Limb (tissue), 2 donors: ENCODE results near the gene INSL3.

Experiments used
- DNase-seq, 2 donors: peaks; one replicate each; pipeline ENCODE4 v3.0.0-alpha.2; 2016; ENCODE audit errors: extremely low spot score in 2 of 2

INSL3 gene

DNA sequence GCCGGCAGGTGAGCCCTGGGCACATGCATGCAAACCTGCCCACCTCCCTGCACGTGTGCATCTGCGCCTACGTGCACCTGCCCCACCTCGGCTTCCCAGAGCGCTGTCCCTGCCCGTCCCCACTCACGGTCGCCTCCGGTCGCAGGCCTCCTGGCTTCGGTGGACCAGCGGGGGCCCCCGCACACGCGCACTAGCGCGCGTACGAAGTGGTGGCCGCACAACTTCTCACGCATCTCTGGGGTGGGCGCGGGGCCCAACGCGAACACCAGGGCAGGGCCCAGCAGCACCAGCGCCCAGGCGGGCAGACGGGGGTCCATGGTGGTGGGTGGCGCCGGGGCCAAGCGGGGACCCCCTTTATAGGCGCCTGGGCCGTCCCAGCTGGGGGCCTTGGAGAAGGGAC, at the start of gene INSL3:
Gene INSL3, minus strand, starts transcription at position 330 of the 400 bp plus-strand sequence. Its CDS starts 13 bp downstream, at position 317.
- no peak for DNase-seq

DNA sequence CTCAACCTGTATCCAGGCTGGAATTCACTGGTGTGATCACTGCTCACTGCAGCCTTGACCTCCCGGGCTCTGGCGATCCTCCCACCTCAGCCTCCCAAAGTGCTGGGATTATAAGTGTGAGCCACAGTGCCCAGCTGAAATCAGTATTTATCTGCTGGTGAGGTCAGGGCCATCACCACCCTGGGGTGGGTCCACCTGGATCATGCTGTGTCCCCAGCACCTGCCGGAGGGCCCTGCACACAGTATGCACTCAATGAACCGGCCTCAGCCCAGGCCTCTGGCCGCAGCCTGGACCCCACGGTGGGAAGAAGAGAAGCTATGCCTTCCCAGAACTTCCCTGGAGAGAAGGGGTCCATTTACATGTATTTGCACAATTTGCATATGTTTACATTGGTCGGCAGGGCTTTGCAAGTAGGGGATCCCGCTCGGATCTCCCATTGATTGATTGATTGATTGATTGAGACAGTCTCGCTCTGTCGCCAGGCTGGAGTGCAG, 47.8 kb upstream of the INSL3 start:
- no peak for DNase-seq

DNA sequence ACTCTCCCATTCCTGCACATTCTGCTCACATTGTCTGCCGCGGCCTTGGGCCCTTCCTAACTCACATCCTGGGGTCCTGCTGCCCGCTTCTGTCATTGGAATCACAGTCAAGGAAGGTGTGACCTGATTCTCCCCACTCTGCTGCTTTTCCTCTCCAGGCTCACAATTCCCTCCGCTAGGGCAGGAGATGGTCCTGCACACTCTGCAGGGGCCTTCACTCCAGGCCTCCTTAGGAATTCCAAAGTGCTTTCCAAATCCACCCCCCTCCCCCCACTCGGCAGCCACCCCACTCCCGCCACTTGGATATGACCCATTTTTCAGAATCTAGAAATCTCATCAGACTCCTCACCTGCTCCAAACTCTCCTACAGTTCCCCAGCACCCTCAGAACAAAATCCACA, 47.4 kb upstream of the INSL3 start:
- DNase-seq, result no peak

- no peak for DNase-seq
These were observed 45.7 kb upstream of the INSL3 start for GRCh38 chr19:17866964-17867486.

- DNase-seq, result no peak
These were observed 45.1 kb upstream of the INSL3 start for GRCh38 chr19:17866312-17866963.

- DNase-seq, result no peak
These were observed 44.3 kb upstream of the INSL3 start for GRCh38 chr19:17865364-17866311.

DNA sequence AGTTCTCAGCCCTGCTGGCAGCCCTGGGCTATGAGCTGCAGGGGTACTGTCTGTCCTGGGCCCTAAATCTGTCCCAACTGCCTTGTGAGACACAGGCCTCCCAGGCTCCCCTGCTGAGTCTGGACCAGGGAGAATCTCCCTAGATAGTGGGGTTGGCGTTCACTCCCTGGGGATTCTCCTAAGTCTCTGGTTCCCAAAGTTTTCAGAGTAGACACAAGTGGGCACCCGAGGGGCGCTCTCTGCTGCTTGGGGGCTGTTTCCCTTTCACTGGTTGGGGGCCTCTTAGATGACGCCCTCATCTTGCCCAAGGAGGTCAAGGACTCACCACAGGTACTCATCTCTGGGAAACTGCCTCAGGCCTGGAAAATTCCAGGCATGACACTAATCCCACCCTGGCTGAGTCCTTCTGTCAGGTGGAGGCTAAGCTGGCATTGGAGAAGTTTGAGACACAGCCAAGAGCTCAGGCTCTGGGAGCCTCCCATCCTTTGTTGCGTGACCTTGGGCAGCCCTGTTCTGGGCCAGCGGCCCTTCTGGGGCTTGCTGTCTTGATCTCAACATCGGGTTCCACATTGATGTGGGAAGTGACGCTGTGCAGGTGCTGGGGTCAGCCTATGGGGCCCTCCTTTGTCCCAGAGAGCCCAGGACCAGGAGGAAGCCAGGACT, 42.3 kb upstream of the INSL3 start:
- DNase-seq, result no peak

DNA sequence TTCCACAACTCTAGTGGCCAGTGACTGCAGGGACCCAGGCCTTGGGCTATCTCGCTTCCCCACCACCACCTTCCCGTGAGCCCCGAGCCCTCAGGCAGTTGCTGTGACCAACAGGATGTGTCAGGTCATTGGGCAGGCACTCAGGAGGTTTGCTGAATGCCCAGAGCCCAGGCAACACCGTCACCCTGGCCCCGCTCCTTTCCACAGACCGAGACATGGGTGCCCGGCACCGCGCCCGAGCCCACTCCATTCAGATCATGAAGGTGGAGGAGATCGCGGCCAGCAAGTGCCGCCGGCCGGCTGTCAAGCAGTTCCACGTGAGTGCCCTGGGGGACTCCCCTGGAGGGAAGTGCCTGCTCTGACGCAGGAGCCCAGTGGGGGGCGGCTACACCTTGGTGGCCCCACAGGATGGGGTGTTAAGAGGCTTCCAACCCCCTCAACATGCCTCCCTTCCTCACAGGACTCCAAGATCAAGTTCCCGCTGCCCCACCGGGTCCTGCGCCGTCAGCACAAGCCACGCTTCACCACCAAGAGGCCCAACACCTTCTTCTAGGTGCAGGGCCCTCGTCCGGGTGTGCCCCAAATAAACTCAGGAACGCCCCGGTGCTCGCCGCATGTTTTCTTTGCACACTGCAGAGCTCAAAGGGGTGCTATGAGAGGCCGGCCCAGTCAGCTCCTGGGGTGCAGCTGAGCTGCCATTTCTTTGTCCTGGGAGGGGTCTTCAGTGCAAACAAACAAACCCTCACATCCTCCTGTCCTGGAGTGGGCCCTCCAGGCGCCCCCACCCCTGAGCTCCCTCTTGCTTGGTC, 41.6 kb upstream of the INSL3 start:
- DNase-seq, result no peak

GRCh38 chr19:17861542-17862402, 40.5 kb upstream of the INSL3 start:
- DNase-seq, result no peak

- DNase-seq, result no peak
These were observed 39.7 kb upstream of the INSL3 start for GRCh38 chr19:17860993-17861360.

- DNase-seq, result no peak
These were observed 39.1 kb upstream of the INSL3 start for GRCh38 chr19:17860331-17860992.

DNA sequence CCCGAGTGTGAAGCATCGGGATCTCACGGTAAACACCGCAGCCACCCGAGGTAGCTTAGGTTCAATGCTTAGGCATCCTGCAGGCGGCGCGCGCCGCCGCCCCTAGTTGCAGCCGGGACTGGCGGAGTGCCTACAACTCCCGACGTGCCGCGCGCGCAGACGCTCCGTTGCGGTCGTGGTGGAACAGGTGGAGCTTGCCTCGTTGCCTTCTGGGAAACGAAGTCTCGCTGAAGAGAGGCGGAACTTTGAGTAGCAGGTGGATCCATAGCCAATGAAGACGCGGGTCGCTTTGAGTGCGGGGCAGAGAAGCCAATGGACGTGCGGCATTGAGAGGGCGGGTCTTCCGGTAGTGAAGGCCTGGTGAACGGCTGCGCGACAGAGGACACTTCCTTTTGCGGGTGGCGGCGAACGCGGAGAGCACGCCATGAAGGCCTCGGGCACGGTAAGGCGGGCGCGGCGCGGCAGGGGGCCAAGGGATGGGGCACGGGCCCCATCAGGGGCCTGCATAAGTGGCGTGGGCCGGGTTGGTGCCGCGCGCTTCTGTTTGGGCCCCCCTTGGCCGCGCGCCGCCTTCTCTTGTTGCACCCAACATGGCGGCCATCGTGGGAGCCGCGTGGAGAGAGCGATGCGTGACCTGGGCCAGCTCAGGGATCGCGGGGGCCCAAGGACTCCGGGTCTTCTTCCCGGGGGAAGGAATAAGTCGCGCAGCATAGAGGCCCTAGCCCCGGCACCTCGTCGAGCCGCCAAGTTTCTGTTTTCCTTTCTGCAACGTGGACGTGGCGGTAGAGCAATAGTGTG, 38.4 kb upstream of the INSL3 start, which contains the start of gene RPL18A:
Gene RPL18A, plus strand, starts transcription at position 378 of the 798 bp plus-strand sequence. Its CDS starts 47 bp downstream, at position 425.
- peak; percentile 98 to 100 for DNase-seq

DNA sequence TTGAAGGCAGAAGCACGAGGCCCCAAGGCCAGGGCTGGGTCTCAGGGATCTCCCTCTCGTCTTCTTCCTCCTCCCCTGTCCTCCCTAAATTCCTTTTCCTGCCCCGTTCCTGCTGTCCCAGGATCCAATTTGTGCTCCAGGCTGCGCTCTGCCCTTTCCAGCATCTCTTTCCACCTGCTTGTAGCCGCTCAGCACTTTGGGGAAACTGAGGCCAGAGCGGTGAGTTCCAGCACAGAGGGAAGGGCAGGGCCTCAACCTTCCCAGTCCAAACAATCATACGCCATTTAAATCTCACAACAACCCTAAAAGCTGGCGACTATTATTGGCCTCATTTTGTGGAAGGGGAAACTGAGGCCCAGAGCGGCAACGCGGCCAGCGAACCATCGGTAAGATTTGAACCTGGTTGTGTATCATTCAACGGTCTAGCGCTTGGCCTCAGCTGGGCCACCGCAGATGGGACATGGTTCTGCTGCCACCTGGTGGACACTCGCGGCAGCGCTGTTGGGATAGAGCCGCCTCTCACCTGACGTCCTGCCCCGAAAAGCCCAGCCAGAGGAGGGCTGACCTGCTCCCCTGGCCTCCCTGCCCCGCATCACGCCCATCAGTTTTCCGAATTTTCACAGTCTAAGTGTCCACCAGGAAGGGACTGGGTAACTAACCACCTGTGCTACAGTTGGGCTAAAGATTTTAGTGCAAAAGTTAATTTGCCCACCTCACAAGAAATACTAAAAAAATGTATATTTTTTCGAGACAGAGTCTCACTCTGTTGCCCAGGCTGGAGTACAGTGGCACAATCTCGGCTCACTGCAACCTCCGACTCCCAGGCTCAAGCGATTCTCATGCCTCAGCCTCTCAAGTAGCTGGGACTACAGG, 34.2 kb upstream of the INSL3 start:
- DNase-seq, result peak; percentile 75 to 92

DNA sequence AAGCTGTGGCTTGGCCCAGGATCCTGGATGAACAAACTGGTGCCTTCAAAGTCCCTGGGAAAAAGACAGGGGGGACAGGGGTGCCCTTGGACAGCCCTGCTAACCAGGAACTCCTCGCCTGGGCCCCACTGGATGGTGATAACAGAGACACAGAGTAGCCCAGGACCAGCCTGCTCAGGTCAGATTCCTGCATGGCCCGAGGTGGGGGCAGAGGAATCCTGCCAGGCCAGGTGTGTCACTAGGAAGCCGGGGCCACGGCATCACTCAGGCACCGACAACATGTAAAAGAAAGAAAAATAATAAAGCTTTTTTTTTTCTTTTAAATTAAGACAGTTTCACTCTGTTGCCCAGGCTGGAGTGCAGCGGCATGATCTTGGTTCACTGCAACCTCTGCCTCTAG, 32.7 kb upstream of the INSL3 start:
- no peak for DNase-seq

DNA sequence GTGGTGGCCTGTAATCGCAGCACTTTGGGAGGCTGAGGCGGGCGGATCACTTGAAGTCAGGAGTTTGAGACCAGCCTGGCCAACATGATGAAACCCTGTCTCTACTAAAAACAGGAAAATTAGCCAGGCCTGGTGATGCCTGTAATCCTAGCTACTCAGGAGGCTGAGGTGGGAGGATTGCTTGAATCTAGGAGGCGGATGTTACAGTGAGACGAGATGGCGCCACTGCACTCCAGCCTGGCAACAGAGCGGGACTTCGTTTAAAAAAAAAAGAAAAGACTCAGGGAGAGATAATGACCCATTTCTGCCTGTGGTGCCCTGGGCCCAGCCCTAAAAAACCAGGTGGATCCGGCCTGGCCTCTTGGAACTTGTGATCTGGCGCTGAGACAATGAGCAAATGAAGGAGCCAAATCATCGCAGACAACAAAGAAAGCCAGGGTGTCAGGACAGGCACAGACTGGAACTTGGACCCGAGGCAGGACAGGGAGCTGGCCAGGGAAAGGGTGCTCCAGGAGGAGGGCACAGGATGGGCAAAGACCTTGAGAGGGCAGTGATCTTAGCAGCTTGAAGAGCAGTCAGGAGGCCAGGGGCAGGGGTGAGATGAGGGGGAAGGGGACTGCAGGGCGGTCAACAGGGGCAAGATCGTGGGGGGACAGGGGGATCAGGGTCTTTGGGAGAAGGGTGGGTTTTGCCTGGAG, 27.4 kb upstream of the INSL3 start:
- DNase-seq, result no peak

DNA sequence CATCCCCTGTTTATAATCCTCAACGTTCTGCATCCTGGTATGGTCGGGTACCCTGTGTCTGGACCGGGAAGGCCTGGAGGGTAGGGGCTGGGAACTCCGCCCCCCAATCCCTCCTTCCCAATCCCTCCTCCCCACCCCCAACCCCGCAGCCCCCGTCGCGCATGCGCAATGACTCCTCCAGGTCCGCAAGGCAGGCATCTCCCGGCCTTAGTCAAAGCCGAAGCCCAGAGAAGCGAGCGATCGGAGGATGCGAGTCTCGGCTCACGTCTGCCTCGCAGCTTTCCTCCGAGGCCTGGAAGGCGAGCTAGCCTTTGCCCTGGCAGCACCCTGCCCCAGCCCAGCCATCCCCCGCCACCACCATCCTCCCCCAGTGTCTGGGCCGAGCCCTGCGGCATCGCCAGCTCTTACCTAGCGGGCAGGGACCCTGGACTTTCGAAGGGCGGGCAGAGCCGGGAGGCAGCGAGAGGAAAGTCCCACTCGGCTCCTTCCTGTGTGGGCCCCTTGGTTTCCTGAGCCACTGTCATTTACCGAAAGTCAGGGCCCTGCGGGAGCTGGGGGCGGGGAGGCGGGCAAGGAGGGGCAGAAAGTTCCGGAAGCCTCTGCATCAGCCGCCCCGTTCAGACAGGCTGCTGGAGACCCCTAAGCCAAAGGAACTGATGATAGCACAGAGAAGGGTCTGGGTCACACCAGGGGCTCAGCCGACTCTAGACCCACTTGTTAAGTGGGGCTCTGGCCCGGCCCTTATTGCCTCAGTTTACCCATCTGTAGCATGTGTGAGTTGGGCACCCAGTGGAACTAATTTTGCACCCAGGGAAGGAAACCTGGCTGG, 26.4 kb upstream of the INSL3 start, which contains the start of gene JAK3:
Gene JAK3, minus strand, starts transcription at position 445 of the 829 bp plus-strand sequence. CDS start 3,565 bp downstream, outside the sequence.
- peak; percentile 83 to 92 for DNase-seq
